CD4-positive, alpha-beta T cell (primary cell): Measurements from ENCODE around the gene HS3ST4. TPM values are rescaled to one million over a fixed set of nuclear protein-coding genes. Genes with fewer than 3 reads are reported as not detected.

Experiments used
- ATAC-seq: fragments of 200-7000 bp; cut with Tn5 transposase; one replicate; pipeline ENCODE4 v1.10.0; 2022; ENCODE audit warnings: mild to moderate bottlenecking; ENCODE audit not compliant: poor library complexity
- CTCF ChIA-PET: fragments of 350-600 bp; sonication (Branson Sonifier 250); formaldehyde crosslinking; loops from one replicate; lab custom pipeline; 2021; ENCODE audit warnings: antibody characterized with exemption, inconsistent platforms; lab: Charles Lee
- POLR2A ChIA-PET: fragments of 350-600 bp; sonication (Branson Sonifier 250); formaldehyde crosslinking; loops from one replicate; lab custom pipeline; 2021; ENCODE audit warnings: antibody characterized with exemption, inconsistent platforms; lab: Charles Lee
- DNase-seq, 14 experiments: peaks; one replicate each; pipeline ENCODE4 v3.0.0-alpha.2; 2013 to 2020; ENCODE audit warnings: mixed read lengths in 2 of 14
- H3K27ac ChIP-seq, 2 donors: one replicate each; pipeline versions ENCODE4 v1.5.1 to v1.7.0; 2013; ENCODE audit warnings: low read length in 2 of 2, low read depth in 1 of 2, mild to moderate bottlenecking in 1 of 2
- H3K27me3 ChIP-seq, 2 experiments: 1 replicate in 1 of 2; 2 replicates in 1 of 2; pipeline versions ENCODE4 v1.6.1 to v1.7.0; 2013; ENCODE audit warnings: low read length in 2 of 2, control low read depth in 1 of 2, mild to moderate bottlenecking in 1 of 2, moderate library complexity in 1 of 2; ENCODE audit not compliant: insufficient read depth in 2 of 2, control insufficient read depth in 1 of 2
- H3K36me3 ChIP-seq: one replicate; pipeline ENCODE4 v1.6.1; 2013; ENCODE audit warnings: low read length, control low read depth; ENCODE audit not compliant: insufficient read depth
- H3K4me1 ChIP-seq: one replicate; pipeline ENCODE4 v1.6.1; 2013; ENCODE audit warnings: low read length, control low read depth; ENCODE audit not compliant: insufficient read depth
- H3K4me3 ChIP-seq: one replicate; pipeline ENCODE4 v1.5.1; 2013; ENCODE audit warnings: mild to moderate bottlenecking, low read length, moderate library complexity
- H3K9me3 ChIP-seq, 2 experiments: 1 replicate in 1 of 2; 2 replicates in 1 of 2; pipeline versions ENCODE4 v1.6.1 to v1.7.0; 2013; ENCODE audit warnings: low read length in 2 of 2, mild to moderate bottlenecking in 2 of 2, control low read depth in 1 of 2, moderate library complexity in 1 of 2; ENCODE audit not compliant: control insufficient read depth in 1 of 2, insufficient read depth in 1 of 2
- H3K27ac Mint-ChIP-seq: one replicate; pipeline ENCODE4 v1.8.0; 2020; ENCODE audit warnings: mixed read lengths
- H3K27me3 Mint-ChIP-seq: one replicate; pipeline ENCODE4 v1.8.0; 2021; ENCODE audit warnings: mixed read lengths
- H3K36me3 Mint-ChIP-seq: one replicate; pipeline ENCODE4 v1.8.0; 2021; ENCODE audit warnings: low read depth, mixed read lengths
- H3K4me1 Mint-ChIP-seq: one replicate; pipeline ENCODE4 v1.8.0; 2021; ENCODE audit warnings: low read depth, mixed read lengths
- H3K4me3 Mint-ChIP-seq: one replicate; pipeline ENCODE4 v1.8.0; 2020; ENCODE audit warnings: mild to moderate bottlenecking, mixed read lengths
- H3K9me3 Mint-ChIP-seq: one replicate; pipeline ENCODE4 v1.8.0; 2020; ENCODE audit warnings: mixed read lengths
- intact Hi-C, 2 experiments: fragments of 100-400 bp; cut with DNase I in 1 of 2; cut with micrococcal nuclease in 1 of 2; formaldehyde crosslinking; loops; one replicate each; pipeline versions ENCODE4 v1.15.1 to v1.9.0; 2023 to 2025; cut with DNase I, micrococcal nuclease
- total RNA-seq, 174 experiments: library from RNA in 2 of 174; stranded (reverse) in 2 of 174; gene quantifications; one replicate each; pipeline ENCODE4 v1.2.3 and lab custom pipeline; 2021 to 2026
- TF ChIP-seq, protein P1 (sequence below): fragments of 200-600 bp; IDR thresholded peaks from one replicate; pipeline ENCODE4 v1.8.0; 2022; ENCODE audit warnings: antibody characterized with exemption, mild to moderate bottlenecking

Gene HS3ST4
- total RNA-seq, 2 experiments from 2014 or later: not detected

DNA sequence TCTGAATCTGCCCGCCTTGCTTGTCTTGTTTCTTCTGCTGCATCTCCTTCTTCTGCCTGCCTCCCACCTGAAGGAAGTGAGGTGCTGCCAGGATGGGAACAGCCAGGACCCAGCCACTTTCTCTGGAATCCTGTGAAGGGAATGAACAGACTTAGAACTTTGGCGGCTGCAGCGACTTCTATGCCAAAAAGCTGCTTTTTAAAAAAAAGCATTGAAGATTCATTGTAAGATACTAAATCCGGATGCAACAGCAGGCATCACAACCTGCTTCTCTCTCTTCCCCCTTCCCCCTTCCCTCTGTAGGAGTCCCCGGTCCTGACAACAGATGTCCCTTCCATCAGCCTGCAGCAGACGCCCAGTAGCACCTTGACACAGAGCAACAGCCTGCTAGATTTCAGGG, 176.3 kb downstream of the HS3ST4 start:
- Histone ChIP-seq H3K27me3 (no peaks in the 10 kb centered on the region), H3K27ac (no peak overlapping the region), H3K9me3 (peaks cover 0 to 4% of the 10 kb centered on the region in 2 experiments), H3K36me3 (no peaks in the 10 kb centered on the region), H3K4me1 (no peaks in the 10 kb centered on the region), H3K4me3 (no peak overlapping the region)
- no peak overlapping the region for H3K27ac Mint-ChIP-seq
- H3K4me3 Mint-ChIP-seq: no peak overlapping the region
- no peaks in the 10 kb centered on the region for H3K36me3 Mint-ChIP-seq
- CTCF ChIA-PET: no interaction called here
- H3K4me1 Mint-ChIP-seq: no peaks in the 10 kb centered on the region
- POLR2A ChIA-PET: no interaction called here
- H3K27me3 Mint-ChIP-seq: peaks cover 41% of the 10 kb centered on the region
- peaks cover 4% of the 10 kb centered on the region for H3K9me3 Mint-ChIP-seq
- TF ChIP-seq, protein P1, sequence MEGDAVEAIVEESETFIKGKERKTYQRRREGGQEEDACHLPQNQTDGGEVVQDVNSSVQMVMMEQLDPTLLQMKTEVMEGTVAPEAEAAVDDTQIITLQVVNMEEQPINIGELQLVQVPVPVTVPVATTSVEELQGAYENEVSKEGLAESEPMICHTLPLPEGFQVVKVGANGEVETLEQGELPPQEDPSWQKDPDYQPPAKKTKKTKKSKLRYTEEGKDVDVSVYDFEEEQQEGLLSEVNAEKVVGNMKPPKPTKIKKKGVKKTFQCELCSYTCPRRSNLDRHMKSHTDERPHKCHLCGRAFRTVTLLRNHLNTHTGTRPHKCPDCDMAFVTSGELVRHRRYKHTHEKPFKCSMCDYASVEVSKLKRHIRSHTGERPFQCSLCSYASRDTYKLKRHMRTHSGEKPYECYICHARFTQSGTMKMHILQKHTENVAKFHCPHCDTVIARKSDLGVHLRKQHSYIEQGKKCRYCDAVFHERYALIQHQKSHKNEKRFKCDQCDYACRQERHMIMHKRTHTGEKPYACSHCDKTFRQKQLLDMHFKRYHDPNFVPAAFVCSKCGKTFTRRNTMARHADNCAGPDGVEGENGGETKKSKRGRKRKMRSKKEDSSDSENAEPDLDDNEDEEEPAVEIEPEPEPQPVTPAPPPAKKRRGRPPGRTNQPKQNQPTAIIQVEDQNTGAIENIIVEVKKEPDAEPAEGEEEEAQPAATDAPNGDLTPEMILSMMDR: no peak
- intact Hi-C loops: no loop called here
- no peak for ATAC-seq
- no peak for DNase-seq

DNA sequence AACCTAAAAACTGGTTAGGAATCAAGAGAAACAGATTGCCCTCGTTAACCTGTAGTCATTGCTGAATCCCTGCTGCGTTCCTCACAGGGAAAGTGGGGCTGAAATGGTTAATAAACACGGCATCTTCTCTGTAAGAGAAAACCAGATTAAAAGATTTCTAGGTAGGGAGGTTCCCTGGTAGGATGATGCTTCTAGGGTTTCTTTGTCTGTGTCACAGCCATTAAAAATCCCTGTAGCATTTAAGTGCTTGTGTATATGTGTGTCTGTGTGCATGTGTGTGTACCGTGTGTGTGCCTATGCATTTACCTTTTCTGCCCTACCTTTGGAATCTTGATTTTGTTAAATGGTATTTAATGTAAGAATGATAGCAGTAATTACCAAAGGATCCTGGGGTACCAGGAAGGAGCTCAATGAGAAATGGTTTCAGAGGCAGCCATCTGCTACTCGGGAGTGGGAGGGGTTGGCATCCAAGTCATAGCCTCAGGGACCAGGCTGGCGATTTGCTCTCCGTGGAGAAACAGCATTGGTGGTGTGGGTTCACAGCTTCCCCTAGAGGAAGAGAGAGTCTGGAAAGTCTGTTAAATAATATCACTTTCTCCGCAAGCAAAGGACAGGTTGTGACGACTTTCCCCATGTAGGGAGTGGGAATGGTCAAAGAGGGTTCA, 177.1 kb downstream of the HS3ST4 start:
- CTCF ChIA-PET: no interaction called here

DNA sequence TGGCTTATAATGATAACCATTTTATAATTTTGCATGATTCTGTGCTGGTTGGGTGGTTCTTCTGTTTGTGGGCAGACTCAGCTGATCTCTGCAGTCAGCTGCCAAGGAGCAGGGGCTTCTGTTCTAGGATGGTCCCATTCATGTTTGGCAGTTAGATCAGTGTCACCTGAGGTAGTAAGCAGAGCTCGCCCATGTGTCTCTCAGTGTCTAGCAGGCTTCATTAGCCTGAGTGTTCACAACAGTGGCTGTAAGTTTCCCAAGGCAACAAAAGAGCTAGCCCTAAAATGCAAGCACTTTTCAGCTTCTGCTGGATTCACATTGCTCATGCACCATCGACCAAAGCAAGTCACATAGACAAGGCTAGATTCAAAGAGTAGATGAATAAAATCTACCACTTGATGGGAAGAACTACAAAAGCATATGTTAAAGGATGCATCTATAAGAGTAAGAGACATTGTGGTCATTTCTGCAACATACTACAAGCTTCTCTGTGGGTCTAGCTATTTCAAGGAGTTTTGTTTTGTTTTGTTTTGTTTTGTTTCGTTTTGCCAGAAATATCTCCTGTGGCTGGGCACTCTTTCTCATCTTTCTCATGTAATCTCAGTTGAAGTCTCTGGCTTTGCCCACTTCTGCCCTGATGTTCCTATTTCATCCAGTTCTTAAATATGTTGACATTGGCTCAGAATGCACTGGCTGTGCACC, 180.8 kb downstream of the HS3ST4 start:
- H3K4me3 Mint-ChIP-seq: no peak overlapping the region
- no peaks in the 10 kb centered on the region for H3K4me1 Mint-ChIP-seq
- POLR2A ChIA-PET: no interaction called here
- H3K4me3 ChIP-seq: no peak overlapping the region
- H3K27me3 ChIP-seq: no peaks in the 10 kb centered on the region
- TF ChIP-seq, protein P1: no peak
- intact Hi-C loops: no loop called here
- DNase-seq: no peak
- no peaks in the 10 kb centered on the region for H3K9me3 ChIP-seq
- no peak for ATAC-seq
- peaks cover 31% of the 10 kb centered on the region for H3K27me3 Mint-ChIP-seq
- no peaks in the 10 kb centered on the region for H3K36me3 Mint-ChIP-seq
- no peaks in the 10 kb centered on the region for H3K4me1 ChIP-seq
- H3K36me3 ChIP-seq: no peaks in the 10 kb centered on the region
- H3K27ac ChIP-seq: no peak overlapping the region
- no peaks in the 10 kb centered on the region for H3K9me3 Mint-ChIP-seq
- H3K27ac Mint-ChIP-seq: no peak overlapping the region
- CTCF ChIA-PET: no interaction called here

More for the DNA sequence above, 177.1 kb downstream of the HS3ST4 start:
- intact Hi-C loops: no loop called here
- POLR2A ChIA-PET: no interaction called here
- H3K27ac ChIP-seq: no peak overlapping the region
- Mint-ChIP-seq H3K27me3 (peaks cover 41% of the 10 kb centered on the region), H3K4me1 (no peaks in the 10 kb centered on the region), H3K36me3 (no peaks in the 10 kb centered on the region), H3K27ac (no peak overlapping the region), H3K4me3 (no peak overlapping the region), H3K9me3 (peaks cover 4% of the 10 kb centered on the region)
- H3K9me3 ChIP-seq: peaks cover 0 to 2% of the 10 kb centered on the region in 2 experiments
- H3K36me3 ChIP-seq: no peaks in the 10 kb centered on the region
- TF ChIP-seq, protein P1: no peak
- no peaks in the 10 kb centered on the region for H3K27me3 ChIP-seq
- ATAC-seq (no peak), DNase-seq (no peak)
- H3K4me1 ChIP-seq: no peaks in the 10 kb centered on the region
- no peak overlapping the region for H3K4me3 ChIP-seq
